ENCODE measurements around the gene INO80B.

INO80B gene

GRCh38 chr2:74503506-74504475, 48.9 kb downstream of the INO80B start:
- no peak for DNase-seq (ENCODE audit: low spot score)
- no peak for TF ChIP-seq CTCF (IDR thresholded peaks at IDR 0.05; ENCODE audit: extremely low read depth, missing control alignments)

DNA sequence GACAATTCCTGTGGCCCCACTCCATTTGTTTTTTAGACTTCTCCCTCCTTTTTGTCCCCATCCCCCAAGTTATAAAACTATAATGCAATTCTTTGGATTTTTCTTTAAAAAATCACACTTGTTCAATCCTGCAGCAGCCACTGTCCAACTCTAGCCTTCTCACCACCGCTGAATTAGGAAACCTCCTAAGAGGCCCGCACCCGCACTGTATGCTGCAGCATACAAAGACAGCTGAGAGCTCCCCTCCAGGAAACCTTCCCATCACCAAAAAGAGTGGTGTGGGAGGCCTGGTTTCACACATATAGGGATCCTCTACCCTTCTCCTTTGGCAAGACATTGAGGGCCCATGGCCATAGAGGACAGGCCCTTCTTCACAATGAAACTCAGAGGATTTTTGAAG, 49.7 kb downstream of the INO80B start:
- TF ChIP-seq CTCF (IDR thresholded peaks at IDR 0.05; ENCODE audit: extremely low read depth, missing control alignments): no peak

DNA sequence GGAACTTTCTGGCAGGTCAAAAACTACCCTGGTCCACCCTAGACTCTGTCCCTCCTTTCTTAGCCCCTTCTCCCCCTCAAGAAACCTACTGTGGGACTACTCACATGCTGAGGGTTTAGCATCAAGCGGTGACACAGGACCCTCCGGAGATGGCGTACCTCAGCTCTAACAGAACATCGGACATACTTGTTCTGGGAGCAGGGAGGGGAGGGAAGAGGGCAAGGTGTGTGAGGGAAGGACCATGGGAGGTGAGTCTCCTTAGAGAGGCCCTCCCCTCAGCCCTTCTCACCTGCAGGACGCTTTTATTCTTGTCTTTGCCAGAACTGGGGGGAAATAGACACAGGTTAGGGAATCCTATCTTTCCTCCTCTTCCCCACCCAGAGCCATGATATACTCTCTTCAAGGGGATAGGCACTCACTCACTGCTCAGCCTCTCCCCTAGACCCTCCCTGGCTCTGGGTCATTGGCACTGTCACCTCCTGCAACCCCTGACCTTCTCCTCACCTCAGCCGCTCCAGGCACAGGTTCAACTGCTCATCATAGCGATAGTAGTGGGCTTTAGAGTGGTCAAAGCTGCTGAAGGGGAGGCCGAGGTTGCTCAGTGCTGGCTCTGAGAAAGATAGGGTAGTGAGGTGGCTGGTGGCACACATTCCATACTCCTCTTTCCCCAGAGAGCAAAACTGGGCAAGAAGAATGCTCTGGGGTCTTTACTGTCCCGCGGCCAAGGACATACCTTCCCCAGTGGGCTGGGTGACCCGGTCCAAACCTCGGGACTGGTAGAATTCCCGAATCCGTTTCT, 50.8 kb downstream of the INO80B start:
- DNase-seq (ENCODE audit: low spot score): no peak
- TF ChIP-seq CTCF (IDR thresholded peaks at IDR 0.05; ENCODE audit: extremely low read depth, missing control alignments): no peak

More for the DNA sequence above, 49.7 kb downstream of the INO80B start:
- no peak for DNase-seq (ENCODE audit: low spot score)

DNA sequence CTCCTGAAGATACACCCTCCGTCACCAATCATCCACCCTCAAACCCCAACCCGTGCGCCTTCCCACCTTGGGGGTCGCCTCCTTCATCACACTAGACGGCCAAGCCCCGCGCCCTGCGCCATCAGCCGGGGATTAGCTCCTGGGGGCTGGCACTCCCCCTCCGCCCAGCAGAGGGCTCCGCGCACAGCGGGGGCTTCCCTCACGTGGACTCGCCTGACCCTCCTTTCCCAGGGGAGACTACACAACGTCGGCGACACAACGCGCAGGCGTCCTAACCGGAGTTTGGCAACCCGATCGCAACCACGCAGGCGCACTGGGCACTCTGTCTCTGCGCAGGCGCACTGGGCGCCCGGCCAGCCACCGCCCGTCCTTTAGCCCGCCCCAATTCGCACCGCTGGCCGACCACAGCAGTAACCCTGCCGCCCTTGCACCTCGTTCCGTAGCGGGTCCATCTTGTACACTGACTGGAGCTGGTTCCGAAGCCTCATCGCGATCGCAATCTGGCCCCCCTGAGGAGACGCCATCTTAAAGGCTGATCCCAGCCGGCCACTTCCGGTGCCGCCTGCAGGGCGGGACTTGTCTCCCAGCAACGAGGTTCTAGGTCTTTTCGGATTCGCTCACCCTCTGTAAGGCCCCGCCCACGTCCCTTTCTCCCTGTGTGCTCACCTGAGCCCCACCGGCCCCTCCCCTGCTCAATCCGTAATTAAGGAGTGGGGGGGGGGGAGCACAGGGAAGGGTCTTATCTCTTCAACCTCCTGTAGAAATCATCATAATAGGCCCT, 52.4 kb downstream of the INO80B start, which contains the start of gene PCGF1:
Gene PCGF1 (minus strand): TSS at position 551 of the 781 bp plus-strand sequence. CDS start 27 bp downstream, at position 524.
- peak; percentile 69 for TF ChIP-seq CTCF (IDR thresholded peaks at IDR 0.05; ENCODE audit: extremely low read depth, missing control alignments)
- peak; percentile 96 for DNase-seq (ENCODE audit: low spot score)

Measured in GM20000 (cell line).